Bronchial epithelial cell (primary cell): ENCODE results near the gene TRPM3. TPM values are rescaled to one million over a fixed set of nuclear protein-coding genes. Genes with fewer than 3 reads are reported as not detected.

Experiments
- DNase-seq: peaks from one replicate; pipeline ENCODE4 v3.0.0-alpha.2; 2010; ENCODE audit warnings: low read depth
- FAIRE-seq: peaks from 2 replicates; lab custom pipeline; 2011; peaks lifted over from hg19 to GRCh38; lab: Jason Lieb, UNC
- H3K27me3 ChIP-seq: 2 replicates; pipeline ENCODE4 v1.5.1; 2011; ENCODE audit warnings: low read length; ENCODE audit not compliant: control insufficient read depth, insufficient read depth
- H3K36me3 ChIP-seq: 2 replicates; pipeline ENCODE4 v1.5.1; 2011; ENCODE audit warnings: low read length; ENCODE audit not compliant: control insufficient read depth, insufficient read depth
- H3K4me3 ChIP-seq: 2 replicates; pipeline ENCODE4 v1.5.1; 2011; ENCODE audit warnings: mild to moderate bottlenecking, low read depth, low read length, control low read depth
- total RNA-seq: library from RNA; depleted of rRNA; stranded (reverse); fragments of >200 nt; gene quantifications from 2 replicates; pipeline ENCODE4 v1.2.1, GENCODE V29; 2014
- TF ChIP-seq, protein P1 (sequence below): IDR thresholded peaks from 2 replicates; pipeline ENCODE4 v1.5.1; 2011; ENCODE audit warnings: mild to moderate bottlenecking, moderate library complexity, low read length, control low read depth, inconsistent platforms; ENCODE audit not compliant: insufficient read depth, severe bottlenecking

TRPM3 gene
- total RNA-seq, 1 donor from 2014 or later: not detected

GRCh38 chr9:70510157-70510770, 611.2 kb downstream of the TRPM3 start:
- Histone ChIP-seq H3K4me3 (no peak overlapping the region), H3K36me3 (no peaks in the 10 kb centered on the region), H3K27me3 (no peaks in the 10 kb centered on the region)
- FAIRE-seq (no peak), DNase-seq (peak; percentile 29)
- TF ChIP-seq, protein P1, sequence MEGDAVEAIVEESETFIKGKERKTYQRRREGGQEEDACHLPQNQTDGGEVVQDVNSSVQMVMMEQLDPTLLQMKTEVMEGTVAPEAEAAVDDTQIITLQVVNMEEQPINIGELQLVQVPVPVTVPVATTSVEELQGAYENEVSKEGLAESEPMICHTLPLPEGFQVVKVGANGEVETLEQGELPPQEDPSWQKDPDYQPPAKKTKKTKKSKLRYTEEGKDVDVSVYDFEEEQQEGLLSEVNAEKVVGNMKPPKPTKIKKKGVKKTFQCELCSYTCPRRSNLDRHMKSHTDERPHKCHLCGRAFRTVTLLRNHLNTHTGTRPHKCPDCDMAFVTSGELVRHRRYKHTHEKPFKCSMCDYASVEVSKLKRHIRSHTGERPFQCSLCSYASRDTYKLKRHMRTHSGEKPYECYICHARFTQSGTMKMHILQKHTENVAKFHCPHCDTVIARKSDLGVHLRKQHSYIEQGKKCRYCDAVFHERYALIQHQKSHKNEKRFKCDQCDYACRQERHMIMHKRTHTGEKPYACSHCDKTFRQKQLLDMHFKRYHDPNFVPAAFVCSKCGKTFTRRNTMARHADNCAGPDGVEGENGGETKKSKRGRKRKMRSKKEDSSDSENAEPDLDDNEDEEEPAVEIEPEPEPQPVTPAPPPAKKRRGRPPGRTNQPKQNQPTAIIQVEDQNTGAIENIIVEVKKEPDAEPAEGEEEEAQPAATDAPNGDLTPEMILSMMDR: peak; percentile 57

DNA sequence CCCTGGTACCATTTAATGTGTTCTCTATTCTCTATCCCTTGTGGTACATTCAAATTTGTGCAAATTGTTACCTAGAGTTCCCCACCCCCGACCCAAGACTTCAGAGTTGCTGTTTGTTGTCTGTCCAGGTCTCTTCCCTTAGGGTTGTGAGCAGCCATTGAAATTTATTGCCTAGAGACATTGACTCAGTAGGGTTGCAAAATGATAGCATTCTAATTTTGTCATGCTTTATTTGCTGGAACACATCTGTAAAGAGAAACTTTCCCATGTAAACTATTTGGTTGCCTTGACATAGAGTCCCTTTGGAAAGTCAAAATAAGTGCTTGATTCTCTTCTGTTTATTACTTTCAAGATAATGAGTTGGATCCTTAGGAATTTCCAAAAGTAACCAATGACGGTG, 615.3 kb downstream of the TRPM3 start:
- DNase-seq (peak; percentile 58), FAIRE-seq (no peak)
- TF ChIP-seq, protein P1: no peak

GRCh38 chr9:70504834-70505233, 616.6 kb downstream of the TRPM3 start:
- Histone ChIP-seq H3K36me3 (no peaks in the 10 kb centered on the region), H3K4me3 (no peak overlapping the region), H3K27me3 (no peaks in the 10 kb centered on the region)
- TF ChIP-seq, protein P1: no peak
- FAIRE-seq (no peak), DNase-seq (no peak)

More for the DNA sequence above, 615.3 kb downstream of the TRPM3 start:
- no peaks in the 10 kb centered on the region for H3K36me3 ChIP-seq
- no peak overlapping the region for H3K4me3 ChIP-seq
- no peaks in the 10 kb centered on the region for H3K27me3 ChIP-seq

GRCh38 chr9:70502690-70503089, 618.7 kb downstream of the TRPM3 start:
- TF ChIP-seq, protein P1: no peak
- Histone ChIP-seq H3K4me3 (no peak overlapping the region), H3K27me3 (no peaks in the 10 kb centered on the region), H3K36me3 (no peaks in the 10 kb centered on the region)
- DNase-seq (no peak), FAIRE-seq (no peak)

GRCh38 chr9:70500793-70501192, 620.6 kb downstream of the TRPM3 start:
- TF ChIP-seq, protein P1: no peak
- no peak for FAIRE-seq
- no peak for DNase-seq
- Histone ChIP-seq H3K36me3 (no peaks in the 10 kb centered on the region), H3K27me3 (no peaks in the 10 kb centered on the region), H3K4me3 (no peak overlapping the region)

- no peak overlapping the region for H3K4me3 ChIP-seq
- no peaks in the 10 kb centered on the region for H3K36me3 ChIP-seq
- H3K27me3 ChIP-seq: no peaks in the 10 kb centered on the region
- TF ChIP-seq, protein P1: no peak
- no peak for FAIRE-seq
- DNase-seq: no peak
These were observed 621.8 kb downstream of the TRPM3 start for GRCh38 chr9:70499621-70500020.
